ENCODE data around the gene LRRC40. TPM values are rescaled to one million over a fixed set of nuclear protein-coding genes. Genes with fewer than 3 reads are reported as not detected.
"Not testable (repeated sequence)": the region's sequence is repeated elsewhere in the genome, so short reads cannot be mapped to it uniquely, and the experiment has no call there.

Gene LRRC40
- total RNA-seq, 6 experiments from 2014 or later, result 10.6 to 16.5 (median 14.0) TPM

- DNase-seq, result no peak
- Mint-ChIP-seq H3K4me3 (peak overlapping the region; percentile 36; the same call in 1 of the 2 replicates), H3K36me3 (ENCODE audit: low read depth) (peaks cover 11% of the 10 kb centered on the region), H3K27ac (peak overlapping the region; percentile 21; the same call in 1 of the 2 replicates), H3K4me1 (ENCODE audit: low read depth) (peaks cover 44% of the 10 kb centered on the region), H3K9me3 (no peaks in the 10 kb centered on the region), H3K27me3 (ENCODE audit: insufficient read depth) (no peaks in the 10 kb centered on the region)
- TF ChIP-seq, protein P1, sequence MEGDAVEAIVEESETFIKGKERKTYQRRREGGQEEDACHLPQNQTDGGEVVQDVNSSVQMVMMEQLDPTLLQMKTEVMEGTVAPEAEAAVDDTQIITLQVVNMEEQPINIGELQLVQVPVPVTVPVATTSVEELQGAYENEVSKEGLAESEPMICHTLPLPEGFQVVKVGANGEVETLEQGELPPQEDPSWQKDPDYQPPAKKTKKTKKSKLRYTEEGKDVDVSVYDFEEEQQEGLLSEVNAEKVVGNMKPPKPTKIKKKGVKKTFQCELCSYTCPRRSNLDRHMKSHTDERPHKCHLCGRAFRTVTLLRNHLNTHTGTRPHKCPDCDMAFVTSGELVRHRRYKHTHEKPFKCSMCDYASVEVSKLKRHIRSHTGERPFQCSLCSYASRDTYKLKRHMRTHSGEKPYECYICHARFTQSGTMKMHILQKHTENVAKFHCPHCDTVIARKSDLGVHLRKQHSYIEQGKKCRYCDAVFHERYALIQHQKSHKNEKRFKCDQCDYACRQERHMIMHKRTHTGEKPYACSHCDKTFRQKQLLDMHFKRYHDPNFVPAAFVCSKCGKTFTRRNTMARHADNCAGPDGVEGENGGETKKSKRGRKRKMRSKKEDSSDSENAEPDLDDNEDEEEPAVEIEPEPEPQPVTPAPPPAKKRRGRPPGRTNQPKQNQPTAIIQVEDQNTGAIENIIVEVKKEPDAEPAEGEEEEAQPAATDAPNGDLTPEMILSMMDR (IDR thresholded peaks at IDR 0.05), result no peak
Measured at GRCh38 chr1:70210820-70211219, 5.4 kb upstream of the LRRC40 start.

GRCh38 chr1:70208292-70208691 lies 2.9 kb upstream of the LRRC40 start:
- peaks cover 58% of the 10 kb centered on the region for H3K4me1 Mint-ChIP-seq (ENCODE audit: low read depth)
- no peak overlapping the region for H3K27ac Mint-ChIP-seq
- no peaks in the 10 kb centered on the region for H3K27me3 Mint-ChIP-seq (ENCODE audit: insufficient read depth)
- H3K36me3 Mint-ChIP-seq (ENCODE audit: low read depth), result peaks cover 13% of the 10 kb centered on the region
- TF ChIP-seq, protein P1 (IDR thresholded peaks at IDR 0.05), result no peak
- no peak overlapping the region for H3K4me3 Mint-ChIP-seq
- DNase-seq, result no peak
- H3K9me3 Mint-ChIP-seq, result no peaks in the 10 kb centered on the region

GRCh38 chr1:70207492-70207891 lies 2.1 kb upstream of the LRRC40 start:
- no peak for DNase-seq
- Mint-ChIP-seq H3K27ac (peak overlapping the region; percentile 42; the same call in 1 of the 2 replicates), H3K4me3 (peak overlapping the region; percentile 99)

DNA sequence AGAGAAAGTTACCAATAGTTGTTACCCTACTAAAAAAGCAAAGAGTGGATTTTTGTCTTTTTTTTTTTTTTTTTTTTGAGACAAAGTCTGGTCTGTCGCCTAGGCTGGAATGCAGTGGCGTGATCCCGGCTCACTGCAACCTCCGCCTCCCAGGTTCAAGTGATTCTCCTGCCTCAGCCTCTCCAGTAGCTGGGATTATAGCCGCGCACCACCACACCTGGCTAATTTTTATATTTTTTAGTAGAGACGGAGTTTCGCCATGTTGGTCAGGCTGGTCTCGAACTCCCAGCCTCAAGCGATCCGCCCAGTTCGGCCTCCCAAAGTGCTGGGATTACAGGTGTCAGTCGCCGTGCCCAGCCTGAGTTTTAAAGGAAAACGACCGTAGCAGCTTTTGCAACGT lies 1.5 kb upstream of the LRRC40 start:
- Mint-ChIP-seq H3K4me1 (ENCODE audit: low read depth) (peaks cover 57% of the 10 kb centered on the region), H3K36me3 (ENCODE audit: low read depth) (peaks cover 13% of the 10 kb centered on the region), H3K27ac (peak overlapping the region; percentile 99), H3K4me3 (peak overlapping the region; percentile 99)
- DNase-seq; H3K27me3 Mint-ChIP-seq (ENCODE audit: insufficient read depth); H3K9me3 Mint-ChIP-seq: not testable (repeated sequence)

More at GRCh38 chr1:70207492-70207891, 2.1 kb upstream of the LRRC40 start:
- H3K9me3 Mint-ChIP-seq, result no peaks in the 10 kb centered on the region
- H3K4me1 Mint-ChIP-seq (ENCODE audit: low read depth), result peaks cover 57% of the 10 kb centered on the region
- H3K27me3 Mint-ChIP-seq (ENCODE audit: insufficient read depth), result no peaks in the 10 kb centered on the region
- TF ChIP-seq, protein P1 (IDR thresholded peaks at IDR 0.05), result no peak
- peaks cover 13% of the 10 kb centered on the region for H3K36me3 Mint-ChIP-seq (ENCODE audit: low read depth)

GRCh38 chr1:70205071-70205433 lies 327 bp downstream of the LRRC40 start:
- DNase-seq, result no peak
- TF ChIP-seq, protein P1 (IDR thresholded peaks at IDR 0.05), result no peak
- H3K4me1 Mint-ChIP-seq (ENCODE audit: low read depth), result peaks cover 41% of the 10 kb centered on the region
- no peaks in the 10 kb centered on the region for H3K27me3 Mint-ChIP-seq (ENCODE audit: insufficient read depth)
- H3K4me3 Mint-ChIP-seq, result peak overlapping the region; percentile 99
- H3K27ac Mint-ChIP-seq, result peak overlapping the region; percentile 99
- no peaks in the 10 kb centered on the region for H3K9me3 Mint-ChIP-seq
- peaks cover 13% of the 10 kb centered on the region for H3K36me3 Mint-ChIP-seq (ENCODE audit: low read depth)

DNA sequence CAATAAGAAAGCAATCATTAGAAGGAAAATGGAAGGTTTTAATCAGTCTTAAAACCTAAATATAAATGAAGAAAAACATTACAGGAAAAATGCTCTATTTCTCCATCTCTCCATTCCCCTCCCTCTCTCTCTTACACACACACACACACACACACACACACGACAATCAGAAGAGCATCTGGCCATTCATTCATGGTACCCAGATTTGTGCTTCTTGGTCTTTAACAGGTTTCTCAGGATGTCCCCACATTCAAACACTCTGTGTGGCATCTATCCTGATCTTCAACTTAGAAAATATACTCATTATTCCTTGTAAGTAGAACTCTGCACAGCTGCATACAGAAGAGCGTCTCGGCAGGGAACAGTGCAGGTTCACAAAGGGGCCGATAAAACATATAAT lies 779 bp downstream of the LRRC40 start:
- Mint-ChIP-seq H3K27ac (peak overlapping the region; percentile 99), H3K9me3 (no peaks in the 10 kb centered on the region), H3K4me3 (peak overlapping the region; percentile 99), H3K36me3 (ENCODE audit: low read depth) (peaks cover 13% of the 10 kb centered on the region), H3K4me1 (ENCODE audit: low read depth) (peaks cover 37% of the 10 kb centered on the region), H3K27me3 (ENCODE audit: insufficient read depth) (no peaks in the 10 kb centered on the region)
- TF ChIP-seq, protein P1 (IDR thresholded peaks at IDR 0.05), result no peak
- no peak for DNase-seq
